Peyer's patch (tissue), 4 donors: ENCODE measurements around the gene TP53AIP1.

Experiments
- POLR2A ChIP-seq, 2 donors: fragments of 450-650 bp; IDR thresholded peaks; one replicate each; pipeline ENCODE4 v1.5.1; 2017; ENCODE audit warnings: antibody characterized with exemption in 2 of 2, mild to moderate bottlenecking in 2 of 2, moderate library complexity in 2 of 2
- TF ChIP-seq, protein P1 (sequence below), 6 experiments: fragments of 450-650 bp in 4 of 6; fragments of 200-600 bp in 2 of 6; sonication (generic) in 1 of 6; IDR thresholded peaks; one replicate each; pipeline ENCODE4 v1.5.1; 2017 to 2019; ENCODE audit warnings: antibody characterized with exemption in 6 of 6, mild to moderate bottlenecking in 3 of 6, moderate library complexity in 1 of 6

DNA sequence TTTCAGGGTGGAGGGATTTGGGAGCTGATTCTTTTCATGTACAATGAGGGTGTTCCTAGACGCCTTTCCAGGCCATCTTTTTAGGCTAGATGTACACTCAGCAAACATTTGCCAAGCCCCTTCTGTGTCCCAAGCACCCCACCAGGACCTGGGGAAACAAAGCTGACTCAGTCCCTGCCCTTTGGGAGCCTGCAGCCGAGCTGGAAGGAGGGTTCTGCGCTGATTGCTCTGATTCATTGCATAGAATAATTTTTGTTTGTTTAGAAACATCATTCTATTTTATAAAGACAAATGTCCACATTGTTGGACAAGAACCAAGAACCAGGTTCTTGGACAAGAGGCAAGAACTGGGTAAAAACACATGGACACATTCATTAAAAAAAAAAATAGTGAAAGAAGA is 16.7 kb downstream of the TP53AIP1 start:
- TF ChIP-seq, protein P1, sequence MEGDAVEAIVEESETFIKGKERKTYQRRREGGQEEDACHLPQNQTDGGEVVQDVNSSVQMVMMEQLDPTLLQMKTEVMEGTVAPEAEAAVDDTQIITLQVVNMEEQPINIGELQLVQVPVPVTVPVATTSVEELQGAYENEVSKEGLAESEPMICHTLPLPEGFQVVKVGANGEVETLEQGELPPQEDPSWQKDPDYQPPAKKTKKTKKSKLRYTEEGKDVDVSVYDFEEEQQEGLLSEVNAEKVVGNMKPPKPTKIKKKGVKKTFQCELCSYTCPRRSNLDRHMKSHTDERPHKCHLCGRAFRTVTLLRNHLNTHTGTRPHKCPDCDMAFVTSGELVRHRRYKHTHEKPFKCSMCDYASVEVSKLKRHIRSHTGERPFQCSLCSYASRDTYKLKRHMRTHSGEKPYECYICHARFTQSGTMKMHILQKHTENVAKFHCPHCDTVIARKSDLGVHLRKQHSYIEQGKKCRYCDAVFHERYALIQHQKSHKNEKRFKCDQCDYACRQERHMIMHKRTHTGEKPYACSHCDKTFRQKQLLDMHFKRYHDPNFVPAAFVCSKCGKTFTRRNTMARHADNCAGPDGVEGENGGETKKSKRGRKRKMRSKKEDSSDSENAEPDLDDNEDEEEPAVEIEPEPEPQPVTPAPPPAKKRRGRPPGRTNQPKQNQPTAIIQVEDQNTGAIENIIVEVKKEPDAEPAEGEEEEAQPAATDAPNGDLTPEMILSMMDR (IDR thresholded peaks at IDR 0.05), result no peak
- no peak for TF ChIP-seq POLR2A (IDR thresholded peaks at IDR 0.05)
